Mesothelial cell of epicardium (in vitro differentiated cells): ENCODE results near the gene ALOXE3. TPM values are rescaled to one million over a fixed set of nuclear protein-coding genes. Genes with fewer than 3 reads are reported as not detected.

Experiments
- DNase-seq, 2 experiments: peaks; one replicate each; pipeline ENCODE4 v3.0.0; 2021; ENCODE audit warnings: low spot score in 2 of 2; ENCODE audit not compliant: unreplicated experiment in 2 of 2
- H3K27ac Mint-ChIP-seq: 2 replicates; pipeline ENCODE4 v1.8.0; 2021; ENCODE audit warnings: mixed read lengths
- H3K27me3 Mint-ChIP-seq: 2 replicates; pipeline ENCODE4 v1.8.0; 2021; ENCODE audit warnings: low read depth, mixed read lengths
- H3K36me3 Mint-ChIP-seq: 2 replicates; pipeline ENCODE4 v1.8.0; 2021; ENCODE audit warnings: mixed read lengths
- H3K4me1 Mint-ChIP-seq: 2 replicates; pipeline ENCODE4 v1.8.0; 2021; ENCODE audit warnings: mixed read lengths
- H3K4me3 Mint-ChIP-seq: 2 replicates; pipeline ENCODE4 v1.8.0; 2021; ENCODE audit warnings: mild to moderate bottlenecking, moderate library complexity, mixed read lengths
- H3K9me3 Mint-ChIP-seq: 2 replicates; pipeline ENCODE4 v1.8.0; 2021; ENCODE audit warnings: mixed read lengths
- CTCF ChIP-seq: fragments of 200-600 bp; sonication (generic); IDR thresholded peaks from one replicate; pipeline ENCODE4 v1.5.0; 2021; ENCODE audit warnings: antibody characterized with exemption; ENCODE audit not compliant: unreplicated experiment
- total RNA-seq: library from RNA; stranded (reverse); gene quantifications from 3 replicates; pipeline ENCODE4 v1.2.1, GENCODE V29; 2021

The ALOXE3 gene
- total RNA-seq, 1 donor from 2014 or later = 0.09 TPM

- Mint-ChIP-seq H3K9me3 (no peaks in the 10 kb centered on the region), H3K36me3 (no peaks in the 10 kb centered on the region), H3K4me3 (peak overlapping the region; percentile 78), H3K4me1 (peaks cover 53% of the 10 kb centered on the region), H3K27me3 (peaks cover 66% of the 10 kb centered on the region), H3K27ac (peak overlapping the region; percentile 10)
- DNase-seq = no peak
- TF ChIP-seq CTCF = no peak
Observed at GRCh38 chr17:8122924-8123694, 4.8 kb upstream of the ALOXE3 start.

GRCh38 chr17:8122422-8122923, 4.2 kb upstream of the ALOXE3 start:
- Mint-ChIP-seq H3K4me1 (peaks cover 58% of the 10 kb centered on the region), H3K4me3 (peak overlapping the region; percentile 78), H3K27ac (no peak overlapping the region), H3K27me3 (peaks cover 73% of the 10 kb centered on the region), H3K36me3 (no peaks in the 10 kb centered on the region), H3K9me3 (no peaks in the 10 kb centered on the region)
- no peak for TF ChIP-seq CTCF
- no peak for DNase-seq

GRCh38 chr17:8121681-8122421, 3.5 kb upstream of the ALOXE3 start:
- Mint-ChIP-seq H3K4me3 (peak overlapping the region; percentile 78), H3K27ac (no peak overlapping the region), H3K27me3 (peaks cover 71% of the 10 kb centered on the region), H3K9me3 (no peaks in the 10 kb centered on the region), H3K36me3 (no peaks in the 10 kb centered on the region), H3K4me1 (peaks cover 56% of the 10 kb centered on the region)
- DNase-seq = peak in 1 of 2 experiments; percentile 69
- no peak for TF ChIP-seq CTCF

GRCh38 chr17:8121407-8121680, 3.0 kb upstream of the ALOXE3 start:
- Mint-ChIP-seq H3K27ac (no peak overlapping the region), H3K9me3 (no peaks in the 10 kb centered on the region), H3K4me3 (peak overlapping the region; percentile 92), H3K27me3 (peaks cover 75% of the 10 kb centered on the region), H3K4me1 (peaks cover 53% of the 10 kb centered on the region), H3K36me3 (no peaks in the 10 kb centered on the region)
- no peak for DNase-seq
- no peak for TF ChIP-seq CTCF

- H3K27me3 Mint-ChIP-seq = peaks cover 80% of the 10 kb centered on the region
Observed at GRCh38 chr17:8120520-8121406, 2.4 kb upstream of the ALOXE3 start.

More at GRCh38 chr17:8120520-8121406, 2.4 kb upstream of the ALOXE3 start:
- Mint-ChIP-seq H3K4me1 (peaks cover 53% of the 10 kb centered on the region), H3K4me3 (peak overlapping the region; percentile 92), H3K36me3 (no peaks in the 10 kb centered on the region), H3K27ac (peak overlapping the region; percentile 87), H3K9me3 (no peaks in the 10 kb centered on the region)
- peak in 1 of 2 experiments; percentile 70 for DNase-seq
- TF ChIP-seq CTCF = no peak
